GM23338 (cell line): ENCODE data around the gene TXNL4B. TPM values are rescaled to one million over a fixed set of nuclear protein-coding genes. Genes with fewer than 3 reads are reported as not detected.

Experiments used
- ATAC-seq: fragments of 200-7000 bp; cut with Tn5 transposase; 3 replicates; pipeline ENCODE4 v1.9.1; 2020
- DNase-seq: peaks from one replicate; pipeline ENCODE4 v3.0.0-alpha.2; 2015; ENCODE audit warnings: low spot score
- H2AFZ ChIP-seq: fragments of 200-600 bp; sonication (generic); 2 replicates; pipeline ENCODE4 v1.8.0; 2016; ENCODE audit warnings: antibody characterized with exemption, mild to moderate bottlenecking, moderate library complexity
- H3F3A ChIP-seq: fragments of 200-600 bp; sonication (generic); replicated peaks from 2 replicates; pipeline ENCODE4 v1.8.0; 2017; ENCODE audit warnings: antibody characterized with exemption, mixed run types, low read depth
- H3K27ac ChIP-seq: fragments of 200-600 bp; sonication (generic); 2 replicates; pipeline ENCODE4 v1.6.1; 2016; ENCODE audit warnings: low read depth
- H3K27me3 ChIP-seq: fragments of 200-600 bp; sonication (generic); 2 replicates; pipeline ENCODE4 v1.8.0; 2016; ENCODE audit warnings: mild to moderate bottlenecking, mixed run types, moderate library complexity; ENCODE audit not compliant: insufficient read depth
- H3K36me3 ChIP-seq: fragments of 200-600 bp; sonication (generic); 2 replicates; pipeline ENCODE4 v1.8.0; 2016; ENCODE audit warnings: mild to moderate bottlenecking; ENCODE audit not compliant: insufficient read depth
- H3K4me1 ChIP-seq: fragments of 200-600 bp; sonication (generic); 2 replicates; pipeline ENCODE4 v1.8.0; 2016; ENCODE audit warnings: mild to moderate bottlenecking, moderate library complexity; ENCODE audit not compliant: insufficient read depth
- H3K4me2 ChIP-seq: fragments of 200-600 bp; sonication (generic); 2 replicates; pipeline ENCODE4 v1.7.1; 2017; ENCODE audit warnings: mixed run types
- H3K4me3 ChIP-seq: fragments of 200-600 bp; sonication (generic); 2 replicates; pipeline ENCODE4 v1.6.1; 2016; ENCODE audit warnings: mixed run types
- H3K79me2 ChIP-seq: fragments of 200-600 bp; sonication (generic); replicated peaks from 2 replicates; pipeline ENCODE4 v1.8.0; 2017; ENCODE audit warnings: mild to moderate bottlenecking; ENCODE audit not compliant: insufficient read depth
- H3K9me2 ChIP-seq: fragments of 200-600 bp; sonication (generic); 2 replicates; pipeline ENCODE4 v1.8.0; 2017; ENCODE audit not compliant: insufficient read depth
- H4K20me1 ChIP-seq: fragments of 200-600 bp; sonication (generic); replicated peaks from 2 replicates; pipeline ENCODE4 v1.8.0; 2017; ENCODE audit warnings: mild to moderate bottlenecking; ENCODE audit not compliant: insufficient read depth
- H3K27ac Mint-ChIP-seq: 2 replicates; pipeline ENCODE4 v1.8.0; 2020; ENCODE audit warnings: inconsistent platforms, mild to moderate bottlenecking, moderate library complexity, mixed read lengths
- H3K27me3 Mint-ChIP-seq: 3 replicates; pipeline ENCODE4 v1.8.0; 2022; ENCODE audit warnings: low read depth, mild to moderate bottlenecking, moderate library complexity, mixed read lengths, inconsistent platforms; ENCODE audit not compliant: insufficient read depth, poor library complexity
- H3K36me3 Mint-ChIP-seq: 3 replicates; pipeline ENCODE4 v1.8.0; 2021; ENCODE audit warnings: low read depth, mild to moderate bottlenecking, inconsistent platforms, moderate library complexity, mixed read lengths
- H3K4me1 Mint-ChIP-seq: 3 replicates; pipeline ENCODE4 v1.8.0; 2020; ENCODE audit warnings: mild to moderate bottlenecking, inconsistent platforms, mixed read lengths
- H3K4me3 Mint-ChIP-seq: 3 replicates; pipeline ENCODE4 v1.8.0; 2021; ENCODE audit warnings: moderate library complexity, mild to moderate bottlenecking, inconsistent platforms, mixed read lengths
- H3K9me3 Mint-ChIP-seq: 3 replicates; pipeline ENCODE4 v1.8.0; 2020; ENCODE audit warnings: moderate library complexity, mild to moderate bottlenecking, inconsistent platforms, mixed read lengths
- CREB1 ChIP-seq: fragments of 250-450 bp; sonication (Bioruptor Pico); IDR thresholded peaks from 2 replicates; pipeline ENCODE4 v1.5.0; 2020; ENCODE audit warnings: low read depth, mild to moderate bottlenecking, moderate library complexity
- EZH2phosphoT487 ChIP-seq: fragments of 200-600 bp; sonication (generic); IDR thresholded peaks from one replicate; pipeline ENCODE4 v1.8.1; 2018; ENCODE audit warnings: antibody characterized with exemption; ENCODE audit not compliant: unreplicated experiment
- NANOG ChIP-seq: IDR thresholded peaks from 2 replicates; pipeline ENCODE4 v1.6.1; 2016; ENCODE audit warnings: antibody characterized with exemption, borderline replicate concordance
- POLR2AphosphoS5 ChIP-seq: IDR thresholded peaks from 2 replicates; pipeline ENCODE4 v1.6.1; 2016; ENCODE audit warnings: antibody characterized with exemption, low read depth
- STAT1 ChIP-seq: IDR thresholded peaks from one replicate; pipeline ENCODE4 v1.6.1; 2016; ENCODE audit warnings: antibody characterized with exemption; ENCODE audit not compliant: unreplicated experiment
- ZNF114 ChIP-seq: fragments of 250-450 bp; sonication (Bioruptor Pico); IDR thresholded peaks from 2 replicates; pipeline ENCODE4 v1.5.0; 2020; ENCODE audit warnings: mild to moderate bottlenecking, moderate library complexity
- ZNF331 ChIP-seq: fragments of 250-450 bp; sonication (Bioruptor Pico); IDR thresholded peaks from 2 replicates; pipeline ENCODE4 v1.5.0; 2020; ENCODE audit warnings: low read depth, mild to moderate bottlenecking, moderate library complexity
- polyA plus RNA-seq: library from polyadenylated mRNA; unstranded; fragments of >200 nt; fragmentation: Nextera tagmentation; extraction: Ambion mirVana; gene quantifications from 2 replicates; pipeline ENCODE4 v1.2.1, GENCODE V29; 2016
- total RNA-seq: library from RNA; depleted of rRNA; stranded (reverse); fragments of >200 nt; shearing (Covaris generic); gene quantifications from 2 replicates; pipeline ENCODE4 v1.2.3, GENCODE V29; 2014
- TF ChIP-seq, protein P1 (sequence below): IDR thresholded peaks from 2 replicates; pipeline ENCODE4 v1.6.1; 2016; ENCODE audit warnings: antibody characterized with exemption
- TF ChIP-seq, protein P2 (sequence below), 2 experiments: fragments of 200-600 bp in 1 of 2; sonication (generic) in 1 of 2; conservative IDR thresholded peaks; 2 replicates each; pipeline versions ENCODE4 v1.5.1 to v1.6.1; 2016 to 2017; ENCODE audit warnings: antibody characterized with exemption in 2 of 2, low read depth in 2 of 2, mild to moderate bottlenecking in 2 of 2, moderate library complexity in 1 of 2
- TF ChIP-seq, protein P3 (sequence below): IDR thresholded peaks from one replicate; pipeline ENCODE4 v1.6.1; 2018; ENCODE audit warnings: antibody characterized with exemption; ENCODE audit not compliant: unreplicated experiment

The TXNL4B gene
- total and polyA plus RNA-seq, 2 experiments from 2014 or later: 3.7 to 8.9 TPM

- no peak for TF ChIP-seq NANOG
- no peak for TF ChIP-seq CREB1
- no peak for TF ChIP-seq EZH2phosphoT487
- no peak for TF ChIP-seq ZNF331 (CRISPR knock-in tag)
Measured at GRCh38 chr16:72098936-72099335, 5.5 kb upstream of the TXNL4B start (continued).

- Histone ChIP-seq H3K4me3 (peak overlapping the region; percentile 89), H3K27ac (peak overlapping the region; percentile 54; the same call in 1 of the 2 replicates), H3K4me2 (peak overlapping the region; percentile 99), H3K27me3 (no peaks in the 10 kb centered on the region), H4K20me1 (peaks cover 7% of the 10 kb centered on the region; the same call in 1 of the 2 replicates), H2AFZ (peak overlapping the region; percentile 23; the same call in 1 of the 2 replicates), H3K4me1 (peaks cover 14% of the 10 kb centered on the region), H3F3A (no peaks in the 10 kb centered on the region), H3K9me2 (no peaks in the 10 kb centered on the region), H3K79me2 (peaks cover 48% of the 10 kb centered on the region), H3K36me3 (no peaks in the 10 kb centered on the region)
- Mint-ChIP-seq H3K27me3 (no peaks in the 10 kb centered on the region), H3K4me1 (peaks cover 10% of the 10 kb centered on the region), H3K27ac (peak overlapping the region; percentile 98), H3K36me3 (peaks cover 38% of the 10 kb centered on the region), H3K4me3 (peak overlapping the region; percentile 99), H3K9me3 (no peaks in the 10 kb centered on the region)
- TF ChIP-seq, protein P1, sequence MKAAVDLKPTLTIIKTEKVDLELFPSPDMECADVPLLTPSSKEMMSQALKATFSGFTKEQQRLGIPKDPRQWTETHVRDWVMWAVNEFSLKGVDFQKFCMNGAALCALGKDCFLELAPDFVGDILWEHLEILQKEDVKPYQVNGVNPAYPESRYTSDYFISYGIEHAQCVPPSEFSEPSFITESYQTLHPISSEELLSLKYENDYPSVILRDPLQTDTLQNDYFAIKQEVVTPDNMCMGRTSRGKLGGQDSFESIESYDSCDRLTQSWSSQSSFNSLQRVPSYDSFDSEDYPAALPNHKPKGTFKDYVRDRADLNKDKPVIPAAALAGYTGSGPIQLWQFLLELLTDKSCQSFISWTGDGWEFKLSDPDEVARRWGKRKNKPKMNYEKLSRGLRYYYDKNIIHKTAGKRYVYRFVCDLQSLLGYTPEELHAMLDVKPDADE: no peak
- TF ChIP-seq ZNF114 (CRISPR knock-in tag) (no peak), ZNF331 (CRISPR knock-in tag) (no peak), POLR2AphosphoS5 (no peak), STAT1 (no peak)
- TF ChIP-seq, protein P2, sequence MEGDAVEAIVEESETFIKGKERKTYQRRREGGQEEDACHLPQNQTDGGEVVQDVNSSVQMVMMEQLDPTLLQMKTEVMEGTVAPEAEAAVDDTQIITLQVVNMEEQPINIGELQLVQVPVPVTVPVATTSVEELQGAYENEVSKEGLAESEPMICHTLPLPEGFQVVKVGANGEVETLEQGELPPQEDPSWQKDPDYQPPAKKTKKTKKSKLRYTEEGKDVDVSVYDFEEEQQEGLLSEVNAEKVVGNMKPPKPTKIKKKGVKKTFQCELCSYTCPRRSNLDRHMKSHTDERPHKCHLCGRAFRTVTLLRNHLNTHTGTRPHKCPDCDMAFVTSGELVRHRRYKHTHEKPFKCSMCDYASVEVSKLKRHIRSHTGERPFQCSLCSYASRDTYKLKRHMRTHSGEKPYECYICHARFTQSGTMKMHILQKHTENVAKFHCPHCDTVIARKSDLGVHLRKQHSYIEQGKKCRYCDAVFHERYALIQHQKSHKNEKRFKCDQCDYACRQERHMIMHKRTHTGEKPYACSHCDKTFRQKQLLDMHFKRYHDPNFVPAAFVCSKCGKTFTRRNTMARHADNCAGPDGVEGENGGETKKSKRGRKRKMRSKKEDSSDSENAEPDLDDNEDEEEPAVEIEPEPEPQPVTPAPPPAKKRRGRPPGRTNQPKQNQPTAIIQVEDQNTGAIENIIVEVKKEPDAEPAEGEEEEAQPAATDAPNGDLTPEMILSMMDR (conservative IDR thresholded peaks at IDR 0.05; ENCODE audit: low read depth in 2 of 2): no peak
- ATAC-seq (peak; percentile 3), DNase-seq (peak; percentile 40)
Measured at GRCh38 chr16:72094266-72094610, 818 bp upstream of the TXNL4B start.

- Histone ChIP-seq H3K36me3 (peaks cover 5% of the 10 kb centered on the region; the same call in 1 of the 2 replicates), H3F3A (no peaks in the 10 kb centered on the region), H3K4me2 (peak overlapping the region; percentile 75), H3K4me1 (peaks cover 14% of the 10 kb centered on the region), H2AFZ (peak overlapping the region; percentile 38; the same call in 1 of the 2 replicates), H3K79me2 (peaks cover 48% of the 10 kb centered on the region), H3K27me3 (no peaks in the 10 kb centered on the region), H3K4me3 (peak overlapping the region; percentile 89), H4K20me1 (peaks cover 7% of the 10 kb centered on the region; the same call in 1 of the 2 replicates), H3K27ac (no peak overlapping the region), H3K9me2 (no peaks in the 10 kb centered on the region)
- peak overlapping the region; percentile 98 for H3K27ac Mint-ChIP-seq
- TF ChIP-seq, protein P3, sequence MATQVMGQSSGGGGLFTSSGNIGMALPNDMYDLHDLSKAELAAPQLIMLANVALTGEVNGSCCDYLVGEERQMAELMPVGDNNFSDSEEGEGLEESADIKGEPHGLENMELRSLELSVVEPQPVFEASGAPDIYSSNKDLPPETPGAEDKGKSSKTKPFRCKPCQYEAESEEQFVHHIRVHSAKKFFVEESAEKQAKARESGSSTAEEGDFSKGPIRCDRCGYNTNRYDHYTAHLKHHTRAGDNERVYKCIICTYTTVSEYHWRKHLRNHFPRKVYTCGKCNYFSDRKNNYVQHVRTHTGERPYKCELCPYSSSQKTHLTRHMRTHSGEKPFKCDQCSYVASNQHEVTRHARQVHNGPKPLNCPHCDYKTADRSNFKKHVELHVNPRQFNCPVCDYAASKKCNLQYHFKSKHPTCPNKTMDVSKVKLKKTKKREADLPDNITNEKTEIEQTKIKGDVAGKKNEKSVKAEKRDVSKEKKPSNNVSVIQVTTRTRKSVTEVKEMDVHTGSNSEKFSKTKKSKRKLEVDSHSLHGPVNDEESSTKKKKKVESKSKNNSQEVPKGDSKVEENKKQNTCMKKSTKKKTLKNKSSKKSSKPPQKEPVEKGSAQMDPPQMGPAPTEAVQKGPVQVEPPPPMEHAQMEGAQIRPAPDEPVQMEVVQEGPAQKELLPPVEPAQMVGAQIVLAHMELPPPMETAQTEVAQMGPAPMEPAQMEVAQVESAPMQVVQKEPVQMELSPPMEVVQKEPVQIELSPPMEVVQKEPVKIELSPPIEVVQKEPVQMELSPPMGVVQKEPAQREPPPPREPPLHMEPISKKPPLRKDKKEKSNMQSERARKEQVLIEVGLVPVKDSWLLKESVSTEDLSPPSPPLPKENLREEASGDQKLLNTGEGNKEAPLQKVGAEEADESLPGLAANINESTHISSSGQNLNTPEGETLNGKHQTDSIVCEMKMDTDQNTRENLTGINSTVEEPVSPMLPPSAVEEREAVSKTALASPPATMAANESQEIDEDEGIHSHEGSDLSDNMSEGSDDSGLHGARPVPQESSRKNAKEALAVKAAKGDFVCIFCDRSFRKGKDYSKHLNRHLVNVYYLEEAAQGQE: peak; percentile 45
- TF ChIP-seq ZNF114 (CRISPR knock-in tag): no peak
- TF ChIP-seq, protein P2 (conservative IDR thresholded peaks at IDR 0.05; ENCODE audit: low read depth in 2 of 2): no peak
- ATAC-seq (peak; percentile 5), DNase-seq (peak; percentile 45)
- H3K4me3 Mint-ChIP-seq: peak overlapping the region; percentile 99
- H3K4me1 Mint-ChIP-seq: peaks cover 10% of the 10 kb centered on the region
- no peaks in the 10 kb centered on the region for H3K27me3 Mint-ChIP-seq
- H3K36me3 Mint-ChIP-seq: peaks cover 38% of the 10 kb centered on the region
- no peaks in the 10 kb centered on the region for H3K9me3 Mint-ChIP-seq
Measured at GRCh38 chr16:72092832-72093447, 480 bp downstream of the TXNL4B start.
